Activated CD4-positive, CD25-positive, alpha-beta regulatory T cell treated with anti-CD3 and anti-CD28 coated beads, Interleukin-2, amount 50 U/mL, for 16 hours (primary cell): ENCODE results near the gene MTMR3.

Source experiments
- DNase-seq: peaks from one replicate; pipeline ENCODE4 v3.0.0-alpha.2; 2020; ENCODE audit warnings: low read depth, low spot score

The MTMR3 gene

DNA sequence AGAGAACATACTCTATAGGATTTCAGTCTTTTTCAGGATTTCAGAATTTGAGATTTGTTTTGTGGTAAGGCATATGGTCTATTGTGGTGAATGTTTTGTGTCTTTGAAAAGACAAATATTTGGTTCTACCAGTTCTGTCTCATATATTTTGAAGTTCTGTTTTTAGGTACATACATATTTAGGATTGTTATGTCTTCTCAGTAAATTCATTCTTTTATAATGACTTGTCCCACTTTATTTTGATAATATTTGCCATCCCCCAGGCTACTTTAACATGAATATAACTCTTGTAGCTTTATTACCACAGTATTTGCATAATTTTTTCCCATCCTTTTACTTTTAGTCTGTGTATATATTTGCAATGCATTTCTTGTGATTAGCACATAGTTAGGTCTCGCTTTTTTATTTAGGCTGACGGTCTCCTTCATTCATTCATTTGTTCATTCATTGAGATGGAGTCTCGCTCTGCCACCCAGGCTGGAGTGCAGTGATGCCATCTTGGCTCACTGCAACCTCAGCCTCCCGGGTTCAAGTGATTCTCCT, 32.1 kb downstream of the MTMR3 start:
- DNase-seq: no peak

- DNase-seq: no peak
These were observed 33.1 kb downstream of the MTMR3 start for GRCh38 chr22:29916007-29916544.

- DNase-seq: no peak
These were observed 34.3 kb downstream of the MTMR3 start for GRCh38 chr22:29917052-29917902.

GRCh38 chr22:29925402-29925801, 42.4 kb downstream of the MTMR3 start:
- DNase-seq: no peak

GRCh38 chr22:29926057-29926456, 43.1 kb downstream of the MTMR3 start:
- no peak for DNase-seq

DNA sequence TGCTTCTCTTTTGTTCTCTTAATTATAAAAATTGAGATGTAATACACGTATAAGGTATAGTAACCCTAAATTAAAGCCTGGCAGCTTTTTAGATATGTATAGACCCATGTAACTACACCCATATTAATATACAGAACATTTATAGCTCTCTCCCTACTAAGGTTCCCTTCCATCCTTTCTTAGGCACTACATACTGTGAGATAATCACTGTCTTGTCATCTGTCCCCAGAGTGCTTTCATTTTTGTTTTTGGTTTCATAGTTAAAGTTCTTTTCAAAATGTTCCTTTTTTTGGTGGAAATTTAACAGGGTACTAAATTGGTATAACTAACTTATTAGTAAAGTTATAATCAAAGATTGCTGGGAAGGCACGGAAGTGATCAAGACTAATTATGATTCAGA, 49.2 kb downstream of the MTMR3 start:
- DNase-seq: no peak

GRCh38 chr22:29933619-29934018, 50.6 kb downstream of the MTMR3 start:
- no peak for DNase-seq

GRCh38 chr22:29934596-29934995, 51.6 kb downstream of the MTMR3 start:
- DNase-seq: no peak

- DNase-seq: no peak
These were observed 53.2 kb downstream of the MTMR3 start for GRCh38 chr22:29936186-29936585.

- DNase-seq: no peak
These were observed 55.1 kb downstream of the MTMR3 start for GRCh38 chr22:29937940-29938693.

DNA sequence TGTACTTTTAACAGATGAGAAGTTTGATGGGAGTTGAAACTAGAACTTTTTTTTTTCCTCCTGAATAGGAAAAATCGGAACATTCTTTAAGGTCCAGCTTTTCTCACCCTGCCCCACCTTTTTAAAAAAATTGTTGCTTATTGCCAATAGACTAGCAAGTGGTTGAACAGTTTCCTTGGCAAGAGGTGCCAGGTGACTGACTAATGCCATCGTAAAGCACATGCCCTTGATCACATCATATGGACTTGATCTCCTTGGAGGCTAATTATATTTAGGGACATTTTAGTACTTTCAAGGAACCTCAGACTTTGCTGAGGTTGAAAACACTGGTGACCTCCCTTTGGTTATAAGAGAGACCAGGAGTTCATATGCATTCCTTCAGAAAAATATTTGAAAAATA, 57.6 kb downstream of the MTMR3 start:
- DNase-seq: no peak

- DNase-seq: no peak
These were observed 61.4 kb downstream of the MTMR3 start for GRCh38 chr22:29944339-29944738.

- no peak for DNase-seq
These were observed 62.5 kb downstream of the MTMR3 start for GRCh38 chr22:29945435-29945834.

- DNase-seq: no peak
These were observed 63.2 kb downstream of the MTMR3 start for GRCh38 chr22:29946220-29946619.

DNA sequence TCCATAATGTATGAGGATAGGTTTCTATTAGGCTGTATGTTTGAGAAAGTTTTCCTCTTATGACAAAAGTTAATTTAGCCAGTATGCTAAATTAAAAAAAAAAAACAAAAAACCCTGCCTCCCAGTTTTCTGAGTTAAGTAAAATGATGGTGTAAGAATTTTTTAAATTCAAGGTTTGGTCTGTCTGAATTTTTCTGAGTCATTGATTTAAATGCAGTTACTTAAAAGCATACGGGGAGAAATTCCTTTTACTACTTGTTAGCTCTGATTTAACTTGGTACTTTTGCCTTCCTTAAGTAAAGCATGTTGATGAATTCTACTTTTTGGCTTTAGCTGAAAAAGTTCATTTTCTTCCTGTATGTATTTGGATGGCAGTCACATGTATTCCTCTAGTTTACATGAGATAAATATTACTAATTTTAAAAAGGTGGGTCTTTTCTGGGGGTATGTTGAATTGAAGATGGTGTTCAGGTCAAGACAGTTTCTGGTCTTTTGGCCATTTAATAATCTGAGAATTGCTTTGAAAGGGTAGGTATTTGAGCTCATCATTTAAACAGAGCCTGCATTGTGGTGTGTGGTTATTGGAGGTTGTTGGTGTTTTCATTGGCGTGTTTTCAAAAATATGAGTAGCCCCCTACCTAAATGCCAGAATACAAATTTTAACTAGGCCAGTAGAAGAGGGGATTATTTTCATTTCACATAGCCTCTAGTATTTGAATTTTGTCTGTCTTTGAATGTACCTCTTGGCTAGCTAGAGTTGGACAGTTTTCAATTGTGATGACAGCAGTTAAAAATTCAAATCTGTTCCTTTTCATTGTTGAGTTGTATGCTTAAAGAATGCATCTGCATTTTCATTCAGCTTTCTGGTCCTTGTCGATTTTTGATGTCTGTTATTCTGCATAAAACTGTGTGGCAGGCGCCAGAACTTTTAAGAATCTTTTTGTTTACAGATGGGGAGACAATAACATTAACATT, 64.7 kb downstream of the MTMR3 start:
- DNase-seq: no peak

- no peak for DNase-seq
These were observed 65.4 kb downstream of the MTMR3 start for GRCh38 chr22:29948385-29948769.

- DNase-seq: no peak
These were observed 66.9 kb downstream of the MTMR3 start for GRCh38 chr22:29949872-29950271.

GRCh38 chr22:29951791-29952413, 68.9 kb downstream of the MTMR3 start:
- no peak for DNase-seq

DNA sequence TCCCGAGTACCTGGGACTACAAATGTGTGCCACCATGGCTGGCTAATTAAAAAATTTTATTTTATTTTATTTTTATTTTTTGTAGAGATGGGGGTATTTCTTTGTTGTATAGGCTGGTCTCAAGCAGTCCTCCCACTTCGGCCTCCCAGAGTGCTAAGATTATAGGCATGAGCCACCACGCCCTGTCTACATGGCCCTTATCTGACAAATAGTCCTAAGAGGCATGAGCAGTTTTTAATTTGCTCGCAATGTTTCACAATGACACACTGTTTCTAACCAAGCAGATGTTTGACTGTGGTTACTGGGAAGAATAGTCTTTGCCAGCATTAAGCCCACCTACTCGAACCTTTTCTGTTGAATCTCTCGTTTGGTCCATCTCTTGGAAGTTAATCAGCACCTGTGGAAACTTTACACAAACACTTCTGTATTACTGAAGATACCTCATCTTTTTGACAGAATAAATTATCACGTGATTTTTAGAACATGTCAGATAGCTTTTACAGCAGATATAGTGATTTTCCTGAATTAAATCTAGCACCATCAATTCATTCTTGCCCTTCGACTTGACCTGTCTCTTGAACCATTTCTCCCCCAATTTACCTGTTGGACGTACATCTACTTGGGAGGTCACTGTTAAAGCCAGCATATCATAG, 71.4 kb downstream of the MTMR3 start:
- no peak for DNase-seq

- DNase-seq: no peak
These were observed 73.7 kb downstream of the MTMR3 start for GRCh38 chr22:29956680-29957079.
